T-helper 1 cell treated with Interleukin-12 subunit alpha and Interleukin-12 subunit beta and Interleukin-4 antibody, amounts not matched to agents 30 μg/mL and 1 μg/mL, for 36 hours (primary cell): Measurements from ENCODE around the gene SLK.

ENCODE experiments used
- H3K27ac Mint-ChIP-seq: one replicate; pipeline ENCODE4 v1.8.0; 2021; ENCODE audit warnings: mild to moderate bottlenecking, mixed read lengths
- H3K27me3 Mint-ChIP-seq: one replicate; pipeline ENCODE4 v1.8.0; 2021; ENCODE audit warnings: low read depth, mixed read lengths
- H3K36me3 Mint-ChIP-seq: one replicate; pipeline ENCODE4 v1.8.0; 2021; ENCODE audit warnings: low read depth, mixed read lengths
- H3K4me1 Mint-ChIP-seq: one replicate; pipeline ENCODE4 v1.8.0; 2021; ENCODE audit warnings: low read depth, mixed read lengths
- H3K4me3 Mint-ChIP-seq: one replicate; pipeline ENCODE4 v1.8.0; 2021; ENCODE audit warnings: mild to moderate bottlenecking, moderate library complexity, mixed read lengths
- H3K9me3 Mint-ChIP-seq: one replicate; pipeline ENCODE4 v1.8.0; 2021; ENCODE audit warnings: mixed read lengths

Gene SLK

DNA sequence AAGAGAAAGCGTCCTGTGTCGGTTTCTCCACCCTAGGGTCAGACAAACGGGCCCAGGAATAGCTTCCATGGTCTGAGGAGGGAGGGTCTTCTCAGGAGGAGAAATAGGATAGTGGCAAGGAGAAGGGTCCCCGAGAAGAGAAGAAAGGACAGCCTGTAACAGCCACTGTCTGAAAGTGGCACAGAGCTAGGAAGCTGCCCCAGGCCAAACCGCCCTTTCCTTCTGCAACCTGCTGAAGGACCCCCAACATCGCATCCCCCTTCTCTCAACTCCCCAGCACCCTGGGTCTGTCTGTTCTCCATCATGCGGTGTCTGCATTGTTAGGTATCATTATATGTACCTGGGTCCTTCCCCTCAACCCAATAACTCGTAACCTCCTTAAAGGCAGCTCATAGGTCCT is 71.6 kb downstream of the SLK start:
- Mint-ChIP-seq H3K9me3 (no peaks in the 10 kb centered on the region), H3K27ac (no peak overlapping the region), H3K4me1 (no peaks in the 10 kb centered on the region), H3K36me3 (no peaks in the 10 kb centered on the region), H3K27me3 (no peaks in the 10 kb centered on the region), H3K4me3 (no peak overlapping the region)

- Mint-ChIP-seq H3K4me1 (no peaks in the 10 kb centered on the region), H3K27ac (no peak overlapping the region), H3K4me3 (no peak overlapping the region), H3K9me3 (no peaks in the 10 kb centered on the region), H3K27me3 (no peaks in the 10 kb centered on the region), H3K36me3 (no peaks in the 10 kb centered on the region)
These were observed 72.2 kb downstream of the SLK start for GRCh38 chr10:104038958-104039752.

DNA sequence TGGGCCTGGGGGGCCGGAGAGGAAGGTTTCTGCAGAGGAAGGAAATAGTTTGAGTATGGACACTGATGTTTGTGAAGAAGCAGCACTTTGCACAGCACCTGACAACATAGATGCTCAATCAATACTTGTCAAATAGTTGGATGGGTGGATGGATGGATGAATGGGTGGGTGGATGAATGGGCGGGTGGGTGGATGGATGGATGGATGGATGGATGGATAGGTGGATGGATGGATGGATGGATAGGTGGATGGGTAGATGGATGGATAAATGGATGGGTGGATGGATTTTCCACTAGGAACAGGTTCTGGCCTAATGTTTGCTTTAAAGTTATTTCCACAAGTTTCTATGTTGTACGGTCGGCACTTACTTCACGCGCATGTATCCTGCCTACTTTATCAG is 73.4 kb downstream of the SLK start:
- Mint-ChIP-seq H3K27ac (no peak overlapping the region), H3K36me3 (no peaks in the 10 kb centered on the region), H3K4me1 (no peaks in the 10 kb centered on the region), H3K4me3 (no peak overlapping the region), H3K27me3 (no peaks in the 10 kb centered on the region), H3K9me3 (no peaks in the 10 kb centered on the region)

DNA sequence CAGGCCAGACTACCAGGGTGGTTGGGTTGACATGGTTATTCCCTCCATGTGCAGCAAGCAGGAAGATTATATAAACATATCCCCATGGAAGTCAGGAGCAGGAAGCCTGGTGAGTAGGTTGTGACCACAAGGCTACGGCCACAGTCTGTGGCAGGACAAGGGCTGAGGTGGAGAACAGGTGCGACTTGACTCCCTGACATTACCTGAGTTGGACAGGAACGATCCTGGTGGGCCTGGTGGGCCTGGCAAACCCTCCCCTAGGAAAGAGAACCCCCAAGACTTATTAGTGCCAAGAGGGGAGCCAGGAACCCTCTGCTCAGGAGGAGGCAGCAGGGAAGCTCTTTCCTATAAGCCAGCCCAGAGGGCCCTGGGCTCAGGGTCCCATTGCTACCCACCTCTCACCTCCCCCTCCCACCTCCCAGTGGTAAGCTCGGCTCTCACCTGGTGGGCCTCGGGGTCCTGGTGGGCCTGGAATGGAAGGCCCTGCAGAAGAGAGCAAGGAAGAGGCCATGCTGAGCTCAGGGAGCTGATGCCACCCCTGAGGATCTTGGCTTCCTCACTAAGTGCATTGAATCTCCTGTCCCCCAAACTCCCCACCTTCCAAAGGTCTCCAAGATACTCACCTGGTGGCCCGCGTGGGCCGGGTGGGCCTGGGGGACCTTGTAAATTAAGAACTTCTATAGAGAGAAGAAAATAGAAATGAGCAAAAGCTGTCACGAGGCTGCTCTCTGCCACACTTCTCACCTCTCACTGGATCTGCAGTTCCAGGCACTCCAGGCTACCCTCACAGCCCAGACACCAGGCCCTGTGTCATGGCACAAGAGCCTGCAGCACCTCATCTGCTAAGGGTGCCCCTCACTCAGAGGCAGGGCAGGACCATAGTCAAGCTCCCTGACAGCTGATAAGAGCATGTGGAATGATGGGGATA is 74.2 kb downstream of the SLK start:
- H3K9me3 Mint-ChIP-seq: no peaks in the 10 kb centered on the region
- no peak overlapping the region for H3K27ac Mint-ChIP-seq
- H3K27me3 Mint-ChIP-seq: no peaks in the 10 kb centered on the region
- no peaks in the 10 kb centered on the region for H3K4me1 Mint-ChIP-seq
- H3K36me3 Mint-ChIP-seq: no peaks in the 10 kb centered on the region
- no peak overlapping the region for H3K4me3 Mint-ChIP-seq

DNA sequence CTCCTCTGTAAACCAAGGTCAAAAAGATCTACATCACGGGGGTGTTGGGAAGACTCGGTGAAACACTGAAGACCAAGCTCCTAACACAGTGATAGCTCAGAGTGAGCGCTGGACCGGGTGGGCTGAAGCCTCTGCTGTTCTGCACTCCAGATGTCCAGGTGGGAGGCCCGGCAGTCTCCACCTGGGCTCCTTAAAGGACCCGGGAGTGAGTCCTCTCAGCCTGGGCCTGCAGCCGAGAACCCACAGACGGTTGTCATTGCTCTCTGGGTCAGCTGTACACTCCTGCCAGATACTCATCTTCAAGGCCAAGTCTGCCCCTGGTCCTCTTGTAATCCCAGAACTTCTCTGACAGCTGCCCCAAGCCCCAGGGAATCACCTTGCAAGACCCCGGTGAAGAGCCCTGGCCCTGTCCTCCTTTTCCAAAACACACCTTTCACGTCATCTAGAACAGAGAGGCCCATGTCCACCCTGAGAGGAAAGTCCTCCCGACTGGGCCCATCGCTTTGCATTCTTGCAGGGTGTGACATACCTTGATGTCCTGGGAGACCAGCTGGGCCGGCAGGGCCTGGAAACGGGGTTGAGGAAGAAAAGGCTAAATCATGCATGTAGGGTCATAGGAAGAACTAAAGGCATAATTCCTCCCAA is 75.1 kb downstream of the SLK start:
- Mint-ChIP-seq H3K36me3 (no peaks in the 10 kb centered on the region), H3K27me3 (no peaks in the 10 kb centered on the region), H3K9me3 (no peaks in the 10 kb centered on the region), H3K4me3 (no peak overlapping the region), H3K4me1 (no peaks in the 10 kb centered on the region), H3K27ac (no peak overlapping the region)

DNA sequence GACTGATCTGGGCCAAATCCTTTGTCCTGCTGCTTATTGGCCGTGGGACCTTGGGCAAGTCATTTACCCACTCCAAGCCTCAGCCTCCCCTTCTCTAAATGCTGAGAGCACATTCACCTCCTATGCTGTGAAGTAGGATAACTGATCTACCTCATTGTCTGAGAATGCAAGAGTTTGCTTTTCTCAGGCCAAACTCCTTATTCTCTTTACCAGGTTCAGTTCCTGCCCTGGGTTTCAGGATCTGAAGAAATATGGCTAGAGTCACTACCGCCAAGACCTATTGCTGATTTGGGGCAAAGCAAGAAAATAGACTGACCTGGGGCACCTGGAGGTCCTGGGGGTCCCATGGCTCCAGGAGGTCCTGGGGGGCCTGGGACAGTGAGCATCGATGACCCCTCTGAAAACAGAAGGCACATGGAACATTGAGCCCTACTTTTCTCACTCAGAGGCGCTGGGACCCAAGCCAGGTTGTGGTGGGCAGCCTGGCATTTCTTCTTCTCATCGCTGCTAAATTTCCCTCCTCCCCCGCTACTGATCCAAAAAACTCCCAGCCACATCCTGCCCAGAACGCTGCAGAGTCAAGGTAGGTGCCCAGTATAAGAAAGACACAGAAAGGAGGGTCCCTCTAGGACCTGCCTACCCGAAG is 76.4 kb downstream of the SLK start:
- Mint-ChIP-seq H3K27me3 (peaks cover 2% of the 10 kb centered on the region), H3K4me3 (no peak overlapping the region), H3K27ac (no peak overlapping the region), H3K9me3 (no peaks in the 10 kb centered on the region), H3K4me1 (no peaks in the 10 kb centered on the region), H3K36me3 (no peaks in the 10 kb centered on the region)

DNA sequence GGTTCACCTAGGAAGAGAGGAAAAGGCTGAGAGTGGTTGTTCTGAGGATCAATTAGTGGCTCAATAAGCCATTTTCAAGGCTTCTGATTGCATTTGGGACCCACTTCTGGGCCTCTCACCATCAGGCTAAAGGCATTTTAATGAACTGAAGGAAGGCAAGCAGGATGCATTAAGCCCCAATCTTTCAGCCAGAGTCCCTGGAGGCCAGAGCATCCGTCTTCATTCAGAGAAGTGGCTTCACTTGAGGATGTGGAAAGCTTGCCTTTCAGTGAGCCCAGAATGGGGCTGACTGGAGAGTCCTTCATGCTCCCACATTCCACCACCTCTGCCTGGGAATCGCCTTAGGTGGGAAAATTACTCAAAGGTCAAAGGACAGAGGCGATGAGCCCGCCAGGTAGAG is 76.9 kb downstream of the SLK start:
- Mint-ChIP-seq H3K27me3 (peaks cover 5% of the 10 kb centered on the region), H3K36me3 (no peaks in the 10 kb centered on the region), H3K4me1 (no peaks in the 10 kb centered on the region), H3K9me3 (no peaks in the 10 kb centered on the region), H3K4me3 (no peak overlapping the region), H3K27ac (no peak overlapping the region)

DNA sequence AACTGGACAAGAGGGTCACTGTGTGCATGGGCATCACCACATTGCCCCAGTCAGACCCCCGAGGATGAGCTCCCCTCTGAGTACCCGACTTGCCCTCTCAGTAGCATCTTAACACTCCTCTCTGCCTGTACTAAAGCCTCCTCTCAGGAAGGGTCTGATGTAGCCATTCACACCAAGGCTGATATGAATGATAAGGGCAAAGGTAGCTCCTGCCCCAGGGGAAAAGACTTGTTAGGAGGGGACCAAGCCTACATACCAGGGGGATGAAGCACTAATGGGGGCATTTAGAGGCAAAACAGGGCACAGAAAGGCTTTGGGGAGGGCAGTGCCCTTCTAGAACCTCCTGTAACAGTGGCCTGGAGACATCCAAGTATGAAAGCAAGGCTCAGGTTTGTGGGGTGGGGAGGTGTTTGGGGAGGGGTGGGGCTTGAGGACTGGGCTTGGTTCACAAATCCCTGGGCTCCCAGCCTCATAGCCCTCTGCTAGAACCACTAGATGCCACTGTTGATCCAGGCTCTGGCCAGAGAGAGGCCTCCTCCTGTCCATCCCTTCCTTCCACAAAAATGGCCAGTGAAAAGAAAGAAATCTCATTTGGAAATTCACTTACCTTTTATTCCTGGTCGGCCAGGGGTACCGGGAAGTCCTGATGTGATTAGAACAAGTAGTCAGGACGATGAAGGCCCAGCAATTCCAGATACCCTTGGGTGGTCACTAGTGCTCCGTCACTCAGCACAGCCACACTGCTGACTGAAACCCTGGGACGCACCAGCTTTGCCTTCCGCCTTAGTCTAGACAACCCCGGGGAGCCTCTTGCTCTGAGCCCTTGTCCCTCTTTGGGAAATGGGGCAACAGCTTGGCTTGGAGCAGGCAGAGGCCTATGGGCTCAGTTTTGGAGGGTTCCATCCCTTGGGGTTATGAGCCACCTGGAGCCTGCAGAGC is 78.5 kb downstream of the SLK start:
- H3K27ac Mint-ChIP-seq: no peak overlapping the region
- H3K4me3 Mint-ChIP-seq: no peak overlapping the region
- H3K9me3 Mint-ChIP-seq: no peaks in the 10 kb centered on the region
- H3K4me1 Mint-ChIP-seq: no peaks in the 10 kb centered on the region
- H3K27me3 Mint-ChIP-seq: peaks cover 5% of the 10 kb centered on the region
- no peaks in the 10 kb centered on the region for H3K36me3 Mint-ChIP-seq

DNA sequence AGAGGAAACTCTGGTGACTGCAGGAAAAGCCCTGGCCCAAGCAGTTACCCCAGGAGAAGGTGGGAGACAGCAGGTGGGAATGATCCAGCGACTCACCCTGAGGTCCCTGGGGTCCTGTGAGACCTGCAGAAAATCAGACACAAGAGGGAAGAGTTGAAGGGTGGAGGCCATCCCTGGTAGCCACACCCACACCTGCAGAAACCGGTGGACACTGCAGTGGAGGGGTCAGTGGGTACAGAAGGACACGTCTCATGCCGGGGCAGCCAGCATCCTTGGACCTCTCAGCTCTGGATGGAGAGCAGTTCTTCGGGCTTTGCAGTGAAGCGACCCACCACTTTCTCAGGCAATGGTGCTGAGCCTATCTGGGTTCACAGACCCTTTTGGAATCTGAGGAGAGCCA is 79.7 kb downstream of the SLK start:
- Mint-ChIP-seq H3K36me3 (no peaks in the 10 kb centered on the region), H3K4me1 (no peaks in the 10 kb centered on the region), H3K27ac (no peak overlapping the region), H3K27me3 (peaks cover 5% of the 10 kb centered on the region), H3K9me3 (no peaks in the 10 kb centered on the region), H3K4me3 (no peak overlapping the region)

GRCh38 chr10:104049504-104050250 is 82.7 kb downstream of the SLK start:
- no peaks in the 10 kb centered on the region for H3K36me3 Mint-ChIP-seq
- peaks cover 5% of the 10 kb centered on the region for H3K27me3 Mint-ChIP-seq
- no peak overlapping the region for H3K4me3 Mint-ChIP-seq
- H3K9me3 Mint-ChIP-seq: no peaks in the 10 kb centered on the region
- H3K27ac Mint-ChIP-seq: no peak overlapping the region
- H3K4me1 Mint-ChIP-seq: no peaks in the 10 kb centered on the region

GRCh38 chr10:104052431-104052830 is 85.5 kb downstream of the SLK start:
- Mint-ChIP-seq H3K9me3 (no peaks in the 10 kb centered on the region), H3K27ac (no peak overlapping the region), H3K36me3 (no peaks in the 10 kb centered on the region), H3K4me1 (no peaks in the 10 kb centered on the region), H3K27me3 (peaks cover 5% of the 10 kb centered on the region), H3K4me3 (no peak overlapping the region)

- peaks cover 4% of the 10 kb centered on the region for H3K27me3 Mint-ChIP-seq
- no peak overlapping the region for H3K27ac Mint-ChIP-seq
- no peak overlapping the region for H3K4me3 Mint-ChIP-seq
- no peaks in the 10 kb centered on the region for H3K36me3 Mint-ChIP-seq
- no peaks in the 10 kb centered on the region for H3K4me1 Mint-ChIP-seq
- H3K9me3 Mint-ChIP-seq: no peaks in the 10 kb centered on the region
These were observed 86.3 kb downstream of the SLK start for GRCh38 chr10:104053201-104053600.

DNA sequence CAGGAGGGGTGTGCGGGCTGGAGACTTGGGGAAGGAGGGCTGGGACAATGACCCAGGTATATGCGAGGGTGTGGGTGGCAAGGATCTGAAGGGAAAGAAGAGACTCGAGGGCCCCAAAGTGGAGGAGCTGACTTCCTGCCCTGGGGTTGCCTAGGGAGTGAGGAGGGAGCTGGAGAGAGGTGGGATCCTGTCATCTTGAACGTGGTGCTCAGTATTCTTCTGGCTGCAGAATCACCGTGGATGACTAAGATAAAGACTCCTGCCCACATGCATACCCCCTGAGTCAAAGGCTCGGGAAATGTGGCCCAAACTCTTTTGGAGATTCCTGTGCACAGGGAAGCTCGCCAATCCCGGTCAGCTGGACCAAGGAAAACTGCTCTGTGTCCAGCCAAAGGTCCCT is 87.5 kb downstream of the SLK start:
- Mint-ChIP-seq H3K27ac (no peak overlapping the region), H3K36me3 (no peaks in the 10 kb centered on the region), H3K27me3 (no peaks in the 10 kb centered on the region), H3K4me1 (no peaks in the 10 kb centered on the region), H3K4me3 (no peak overlapping the region), H3K9me3 (no peaks in the 10 kb centered on the region)
